AG08395 (cell line): ENCODE data around the gene SLC4A3.
A peak's percentile ranks its signal among the peaks of the same experiment; 100 is the strongest.

Experiments used
- DNase-seq: peaks from one replicate; pipeline ENCODE4 v3.0.0; 2012; ENCODE audit warnings: mixed read lengths, low spot score

Gene SLC4A3

DNA sequence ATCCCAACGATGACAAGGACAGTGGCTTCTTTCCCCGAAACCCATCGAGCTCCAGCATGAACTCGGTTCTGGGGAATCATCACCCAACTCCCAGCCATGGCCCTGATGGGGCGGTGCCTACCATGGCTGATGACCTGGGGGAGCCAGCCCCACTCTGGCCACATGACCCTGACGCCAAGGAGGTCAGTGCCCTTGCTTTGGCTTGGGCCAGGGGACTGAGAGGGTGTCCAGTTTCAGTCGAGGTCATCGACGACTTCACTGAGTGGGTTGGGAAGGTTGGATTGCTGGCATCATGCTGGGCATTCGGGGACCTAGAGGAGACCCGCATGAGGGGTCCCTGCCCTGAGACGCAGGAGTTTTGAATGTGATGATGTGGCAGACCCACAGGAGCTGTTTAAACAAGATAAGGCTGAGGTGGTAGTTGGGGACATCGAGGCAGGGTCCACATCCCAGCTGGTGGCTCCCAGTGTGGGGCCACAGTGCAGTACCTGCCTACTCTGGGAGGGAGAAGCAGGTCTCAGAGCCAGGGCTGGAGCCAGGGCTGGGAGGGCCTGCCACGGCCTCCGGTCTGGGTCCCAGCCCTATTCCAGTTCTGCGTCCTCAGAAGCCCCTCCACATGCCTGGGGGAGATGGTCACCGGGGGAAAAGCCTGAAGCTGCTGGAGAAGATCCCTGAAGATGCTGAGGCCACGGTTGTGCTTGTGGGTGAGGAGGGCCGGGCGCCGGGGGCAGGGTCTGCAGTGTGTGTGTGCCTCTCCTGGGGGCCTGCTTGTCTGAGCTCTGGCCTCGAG lies 6.0 kb downstream of the SLC4A3 start:
- DNase-seq = no peak

DNA sequence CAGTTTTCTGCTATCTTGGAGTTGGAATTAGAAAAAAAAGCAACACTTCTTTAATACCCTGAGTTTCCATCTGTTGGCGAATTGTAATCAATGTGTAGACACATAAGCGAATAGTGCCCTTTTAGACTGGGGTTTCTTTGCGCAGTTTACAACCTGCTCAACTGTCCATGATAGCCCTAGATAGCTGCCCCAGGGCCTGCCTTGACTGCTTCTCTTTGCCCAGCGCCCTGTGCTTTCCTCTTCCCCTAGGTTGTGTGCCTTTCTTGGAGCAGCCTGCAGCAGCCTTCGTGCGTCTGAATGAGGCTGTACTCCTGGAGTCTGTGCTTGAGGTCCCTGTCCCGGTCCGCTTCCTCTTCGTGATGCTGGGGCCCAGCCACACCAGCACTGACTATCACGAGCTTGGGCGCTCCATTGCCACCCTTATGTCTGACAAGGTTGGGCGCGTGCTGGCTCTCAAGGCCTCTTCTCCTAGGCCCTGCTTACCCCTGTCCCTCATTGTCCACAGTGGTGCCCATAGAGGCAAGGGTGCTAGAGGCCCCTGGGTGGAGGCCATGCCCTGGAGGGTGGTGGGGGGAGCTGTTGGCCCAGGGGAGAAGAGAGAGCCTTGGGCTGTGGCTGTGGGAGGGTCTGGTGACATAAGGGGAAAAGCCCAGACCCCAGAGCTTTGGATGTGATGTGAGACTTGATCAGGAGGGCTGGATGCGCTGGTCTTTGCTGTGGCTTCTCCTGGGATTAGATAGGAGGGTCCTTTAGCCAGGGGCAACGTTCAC lies 6.9 kb downstream of the SLC4A3 start:
- DNase-seq = no peak

DNA sequence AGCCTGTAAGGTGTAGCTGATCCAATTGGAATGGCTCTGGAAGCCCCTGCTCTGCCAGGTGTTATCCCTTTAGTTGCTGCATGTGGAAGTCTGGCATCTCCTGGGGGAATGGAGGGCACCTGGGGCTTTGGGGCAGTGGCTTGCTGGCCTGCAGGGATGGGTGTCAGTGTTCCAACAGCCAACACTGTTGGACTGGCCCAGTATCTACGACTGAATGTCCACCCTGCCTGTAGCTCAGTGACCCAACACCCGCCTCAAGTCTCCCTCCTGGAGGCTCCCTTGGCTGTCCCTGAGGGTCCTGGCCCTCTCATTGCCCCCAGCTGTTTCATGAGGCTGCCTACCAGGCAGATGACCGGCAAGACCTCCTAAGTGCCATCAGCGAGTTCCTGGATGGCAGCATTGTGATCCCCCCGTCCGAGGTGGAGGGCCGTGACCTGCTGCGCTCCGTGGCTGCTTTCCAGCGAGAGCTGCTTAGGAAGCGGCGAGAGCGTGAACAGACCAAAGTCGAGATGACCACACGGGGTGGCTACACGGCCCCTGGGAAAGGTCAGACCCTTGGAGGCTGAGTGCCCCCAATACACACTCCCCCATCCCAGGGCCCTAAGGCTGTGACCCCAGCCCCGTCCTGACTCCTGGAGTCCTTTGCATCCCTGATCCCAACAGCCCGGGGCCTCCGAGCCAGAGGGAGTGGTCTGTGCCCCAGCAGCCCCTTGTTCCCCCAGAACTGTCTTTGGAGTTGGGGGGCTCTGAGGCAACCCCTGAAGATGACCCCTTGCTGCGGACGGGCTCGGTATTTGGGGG lies 7.7 kb downstream of the SLC4A3 start:
- DNase-seq = no peak

GRCh38 chr2:219636144-219636915 lies 8.9 kb downstream of the SLC4A3 start:
- DNase-seq = no peak

DNA sequence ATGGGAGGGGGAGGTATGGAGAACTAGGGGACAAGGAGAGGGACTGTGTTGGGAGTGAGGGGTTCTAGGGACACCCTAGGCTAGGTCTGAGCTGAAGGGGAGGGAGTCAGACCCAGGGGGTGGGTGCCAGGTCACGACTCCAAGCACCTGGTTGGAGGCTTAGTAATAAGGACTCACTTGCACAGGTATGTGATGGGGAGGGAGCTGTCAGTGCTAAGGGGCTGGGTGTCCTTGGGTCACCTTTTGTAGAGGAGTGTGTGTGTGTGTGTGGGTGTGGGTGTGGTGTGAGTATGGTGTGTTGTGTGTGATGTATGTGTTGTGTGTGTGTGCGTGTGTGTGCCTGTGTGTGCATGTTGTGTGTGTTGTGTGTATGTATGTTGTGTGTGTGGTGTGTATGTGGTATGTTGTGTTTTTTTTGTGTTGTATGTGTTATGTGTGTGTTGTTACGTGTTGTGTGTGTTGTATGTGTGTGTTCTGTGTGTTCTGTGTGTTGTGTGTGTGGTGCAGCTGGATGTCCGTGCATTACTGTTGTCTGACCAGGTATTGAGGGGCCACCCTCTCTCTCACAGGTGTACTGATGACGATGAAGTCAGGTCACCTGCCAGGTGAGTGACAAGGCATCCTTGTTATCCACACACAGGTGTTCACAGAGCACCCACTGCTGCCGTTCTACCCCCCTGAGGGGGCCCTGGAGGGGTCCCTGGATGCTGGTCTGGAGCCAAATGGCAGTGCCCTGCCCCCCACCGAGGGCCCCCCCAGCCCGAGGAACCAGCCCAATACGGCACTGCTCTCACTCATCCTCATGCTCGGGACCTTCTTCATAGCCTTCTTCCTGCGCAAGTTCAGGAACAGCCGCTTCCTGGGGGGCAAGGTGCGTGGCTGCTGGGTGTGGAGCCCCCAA lies 9.8 kb downstream of the SLC4A3 start:
- no peak for DNase-seq

DNA sequence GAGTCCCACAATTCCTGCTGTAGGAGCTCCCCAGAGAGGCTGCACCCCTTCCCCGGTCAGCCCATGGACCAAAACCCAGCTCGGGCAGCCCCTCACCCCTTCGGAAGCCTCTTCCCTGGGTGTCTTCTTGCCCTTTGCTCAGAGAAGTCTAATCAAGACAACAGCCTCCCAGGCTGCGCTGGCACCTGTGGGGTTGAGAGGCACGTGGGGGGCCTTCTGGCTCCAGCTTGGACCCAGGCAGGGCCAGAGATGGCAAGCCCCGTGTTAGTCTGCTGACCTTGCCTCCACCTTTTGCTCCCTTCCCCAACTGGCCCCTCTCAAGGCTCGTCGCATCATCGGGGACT lies 10.4 kb downstream of the SLC4A3 start:
- no peak for DNase-seq

DNA sequence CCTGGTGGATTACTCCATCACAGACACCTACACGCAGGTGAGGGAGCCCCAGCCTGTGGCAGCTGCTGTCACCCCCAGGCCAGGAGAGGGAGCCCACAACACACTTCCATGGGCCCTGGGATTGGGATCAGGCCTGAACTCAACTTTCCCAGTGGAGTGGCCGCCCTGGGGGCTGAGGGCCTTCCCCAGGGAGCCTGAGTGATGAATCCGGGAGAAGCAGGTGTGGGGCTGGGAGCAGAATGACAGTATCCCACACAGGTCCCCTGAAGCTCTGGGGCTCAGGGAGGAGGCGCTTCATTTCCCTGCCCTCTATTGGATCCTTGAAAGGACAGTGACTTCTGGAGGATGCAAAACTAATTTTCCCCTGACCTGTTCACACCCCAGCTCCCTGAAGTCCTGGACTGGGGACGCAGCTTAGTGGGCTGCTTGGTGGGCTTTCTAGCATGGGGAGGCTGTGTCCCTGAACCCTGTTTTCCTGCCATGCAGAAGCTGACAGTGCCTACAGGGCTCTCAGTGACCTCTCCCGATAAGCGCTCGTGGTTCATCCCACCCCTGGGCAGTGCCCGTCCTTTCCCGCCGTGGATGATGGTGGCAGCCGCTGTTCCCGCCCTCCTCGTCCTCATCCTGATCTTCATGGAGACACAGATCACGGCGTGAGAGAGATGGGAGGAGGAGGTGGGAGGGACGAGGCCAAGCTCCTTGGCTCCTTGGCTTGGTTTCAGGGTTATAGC lies 11.0 kb downstream of the SLC4A3 start:
- DNase-seq = no peak

DNA sequence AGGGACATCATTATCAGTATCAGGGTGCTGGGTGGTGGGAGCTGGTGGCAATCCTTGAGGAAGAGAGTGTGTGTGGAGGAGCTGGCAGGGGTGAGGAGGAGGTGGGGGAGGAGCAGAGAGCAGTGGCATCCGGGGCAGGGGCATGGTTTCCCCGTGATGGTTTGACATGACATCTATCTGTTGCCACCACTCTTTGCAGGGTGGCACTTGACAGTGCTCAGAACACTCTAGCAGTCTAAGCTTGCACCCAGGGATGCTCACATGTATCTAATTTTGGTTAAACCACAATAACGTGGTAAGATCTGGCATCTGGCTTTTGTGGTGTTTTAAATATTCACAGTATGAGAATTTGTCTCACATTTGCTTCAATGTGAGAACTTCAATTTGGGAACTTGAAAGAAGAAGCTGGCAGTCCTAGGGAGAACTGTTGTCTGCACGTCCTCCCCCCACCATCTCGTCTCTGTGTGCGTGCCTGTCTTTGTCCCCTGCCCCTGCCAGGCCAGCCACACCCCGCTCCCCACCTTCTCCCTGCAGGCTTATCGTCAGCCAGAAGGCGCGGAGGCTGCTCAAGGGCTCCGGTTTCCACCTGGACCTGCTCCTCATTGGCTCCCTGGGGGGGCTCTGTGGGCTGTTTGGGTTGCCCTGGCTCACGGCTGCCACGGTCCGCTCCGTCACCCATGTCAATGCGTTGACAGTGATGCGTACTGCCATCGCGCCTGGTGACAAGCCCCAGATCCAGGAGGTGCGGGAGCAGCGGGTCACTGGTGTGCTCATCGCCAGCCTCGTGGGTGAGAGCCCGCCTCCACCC lies 11.7 kb downstream of the SLC4A3 start:
- peak; percentile 77 for DNase-seq

DNA sequence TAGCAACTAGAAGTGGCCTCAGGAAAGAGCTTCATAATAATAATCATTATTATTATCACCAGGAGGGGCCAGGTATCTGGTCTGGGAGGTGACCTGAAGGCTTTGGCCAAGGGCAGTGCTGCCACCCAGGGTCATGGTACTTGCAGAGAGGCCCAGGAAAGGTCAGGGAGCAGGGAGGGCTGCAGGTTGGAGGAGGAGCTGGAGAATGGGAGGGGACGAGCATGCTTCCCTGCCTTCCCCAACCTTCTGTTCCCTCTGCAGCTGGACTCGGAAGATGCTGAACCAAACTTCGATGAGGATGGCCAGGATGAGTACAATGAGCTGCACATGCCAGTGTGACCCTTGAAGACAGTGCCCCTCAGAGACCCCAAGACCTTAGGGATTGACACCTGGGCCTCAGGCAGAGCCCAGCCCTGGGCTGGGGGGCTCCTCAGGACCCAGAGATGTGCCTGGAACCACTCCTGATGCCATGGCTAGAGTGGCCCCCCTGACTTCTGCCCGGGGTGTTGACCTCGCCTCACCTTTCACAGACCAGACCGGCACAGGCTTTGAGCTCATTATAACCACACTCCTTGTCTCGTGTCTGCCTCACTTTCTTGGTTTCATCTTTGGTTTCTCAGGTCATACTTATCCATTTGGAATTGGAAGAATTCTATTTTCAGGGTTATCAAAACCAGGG lies 14.1 kb downstream of the SLC4A3 start:
- no peak for DNase-seq

DNA sequence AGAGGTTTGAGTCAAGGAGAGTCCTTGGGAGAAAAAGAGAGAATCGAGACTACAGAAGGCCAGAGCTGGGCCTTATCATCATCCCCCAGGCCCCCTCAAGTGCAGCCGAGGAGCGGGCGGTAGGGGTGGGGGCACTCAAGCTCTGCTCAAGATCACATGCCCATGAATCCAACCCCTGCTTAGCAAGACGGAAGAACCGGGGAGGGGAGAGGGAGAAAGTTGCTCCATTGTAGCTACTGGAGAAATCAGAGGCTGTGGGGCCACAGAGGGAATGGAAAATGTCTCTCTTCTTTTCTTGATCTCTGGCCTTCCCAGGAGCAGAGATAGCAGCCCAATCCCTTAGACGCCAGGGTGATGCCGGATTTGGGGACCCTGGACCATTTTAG lies 14.6 kb downstream of the SLC4A3 start:
- DNase-seq = no peak

GRCh38 chr2:219642465-219643083 lies 15.1 kb downstream of the SLC4A3 start:
- peak; percentile 96 for DNase-seq

DNA sequence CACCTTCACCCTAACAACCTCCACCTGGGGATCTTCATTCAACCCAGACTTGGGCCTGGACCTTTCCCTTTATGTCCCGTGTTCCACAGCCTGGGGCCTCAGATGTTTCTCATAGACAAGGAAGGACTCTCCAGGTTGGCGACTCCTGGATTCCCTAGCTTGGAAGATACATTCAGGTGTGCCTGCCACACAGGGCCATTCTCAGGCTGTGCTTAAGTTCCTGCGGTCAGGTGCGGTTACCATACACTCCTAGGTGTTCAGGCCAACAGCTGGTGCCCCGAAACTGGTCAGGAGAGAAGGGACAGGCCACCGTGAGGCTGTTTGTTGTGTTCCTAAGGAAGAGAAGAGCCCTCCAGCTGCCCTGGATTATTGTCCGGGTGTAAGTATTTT lies 15.6 kb downstream of the SLC4A3 start:
- no peak for DNase-seq

- DNase-seq = no peak
Observed at GRCh38 chr2:219643788-219644398, 16.5 kb downstream of the SLC4A3 start.

GRCh38 chr2:219644801-219645480 lies 17.5 kb downstream of the SLC4A3 start:
- DNase-seq = no peak

- DNase-seq = peak; percentile 91
Observed at GRCh38 chr2:219645631-219646527, 18.4 kb downstream of the SLC4A3 start.

GRCh38 chr2:219648176-219648575 lies 20.7 kb downstream of the SLC4A3 start:
- DNase-seq = no peak
